A673 (cell line): Measurements from ENCODE around the gene NDUFAF3. TPM values are rescaled to one million over a fixed set of nuclear protein-coding genes. Genes with fewer than 3 reads are reported as not detected.

Experiments used
- BruUV-seq: library from RNA; stranded (reverse); fragments of 400-500 nt; replicated peaks from 2 replicates; lab custom pipeline; 2021; lab: Mats Ljungman, UMichigan
- CTCF ChIA-PET: fragments of 300-600 bp; sonication (Branson Sonifier 250); formaldehyde crosslinking; loops from one replicate; lab custom pipeline; 2022; ENCODE audit warnings: antibody characterized with exemption; lab: Charles Lee
- POLR2A ChIA-PET: fragments of 300-600 bp; sonication (Branson Sonifier 250); formaldehyde crosslinking; loops from one replicate; lab custom pipeline; 2022; ENCODE audit warnings: antibody characterized with exemption; ENCODE audit not compliant: low non-redundant PET; lab: Charles Lee
- DNase-seq: peaks from one replicate; pipeline ENCODE4 v3.0.0-alpha.2; 2015; ENCODE audit warnings: low spot score
- H3K27ac ChIP-seq: fragments of 200-600 bp; sonication (generic); 2 replicates; pipeline ENCODE4 v1.5.1; 2016; ENCODE audit warnings: mixed run types, low read depth, mild to moderate bottlenecking, mixed read lengths, antibody characterized with exemption, low read length; ENCODE audit not compliant: poor library complexity, severe bottlenecking
- H3K27me3 ChIP-seq: fragments of 200-600 bp; sonication (generic); replicated peaks from 2 replicates; pipeline ENCODE4 v1.6.1; 2017; ENCODE audit warnings: mixed run types, low read depth, mild to moderate bottlenecking, mixed read lengths, antibody characterized with exemption, low read length; ENCODE audit not compliant: insufficient read depth, poor library complexity
- H3K36me3 ChIP-seq: fragments of 200-600 bp; sonication (generic); 2 replicates; pipeline ENCODE4 v1.6.1; 2016; ENCODE audit warnings: mixed run types, mild to moderate bottlenecking, mixed read lengths, antibody characterized with exemption, low read length; ENCODE audit not compliant: insufficient read depth, poor library complexity, severe bottlenecking
- H3K4me1 ChIP-seq: fragments of 200-600 bp; sonication (generic); 2 replicates; pipeline ENCODE4 v1.6.1; 2017; ENCODE audit warnings: mixed run types, mild to moderate bottlenecking, mixed read lengths, antibody characterized with exemption, low read length; ENCODE audit not compliant: insufficient read depth, poor library complexity, severe bottlenecking
- H3K4me3 ChIP-seq: fragments of 200-600 bp; sonication (generic); 2 replicates; pipeline ENCODE4 v1.5.1; 2016; ENCODE audit warnings: low read depth, mixed run types, mild to moderate bottlenecking, mixed read lengths, low read length; ENCODE audit not compliant: poor library complexity, severe bottlenecking
- H3K9me3 ChIP-seq: fragments of 200-600 bp; sonication (generic); 2 replicates; pipeline ENCODE4 v1.6.1; 2016; ENCODE audit warnings: mixed run types, low read depth, mild to moderate bottlenecking, mixed read lengths, antibody characterized with exemption, low read length; ENCODE audit not compliant: poor library complexity, severe bottlenecking
- EZH2 ChIP-seq: fragments of 200-600 bp; sonication (generic); IDR thresholded peaks from 2 replicates; pipeline ENCODE4 v1.6.1; 2017; ENCODE audit warnings: borderline replicate concordance, low read depth, mild to moderate bottlenecking, mixed read lengths, antibody characterized with exemption, low read length; ENCODE audit not compliant: poor library complexity, severe bottlenecking
- intact Hi-C: fragments of 100-400 bp; cut with micrococcal nuclease; formaldehyde crosslinking; loops from one replicate; pipeline ENCODE4 v1.10.0; 2022; ENCODE audit not compliant: unreplicated experiment
- total RNA-seq: library from RNA; stranded (reverse); gene quantifications from 2 replicates; pipeline ENCODE4 v1.2.3, GENCODE V29; 2021
- TF ChIP-seq, protein P1 (sequence below): fragments of 300-800, 200-600 bp; sonication (generic); conservative IDR thresholded peaks from 2 replicates; pipeline ENCODE4 v1.5.1; 2017; ENCODE audit warnings: low read depth, mild to moderate bottlenecking, antibody characterized with exemption, low read length, moderate library complexity, mixed read lengths

Gene NDUFAF3
- total RNA-seq, 1 experiment from 2014 or later: 36.6 TPM

DNA sequence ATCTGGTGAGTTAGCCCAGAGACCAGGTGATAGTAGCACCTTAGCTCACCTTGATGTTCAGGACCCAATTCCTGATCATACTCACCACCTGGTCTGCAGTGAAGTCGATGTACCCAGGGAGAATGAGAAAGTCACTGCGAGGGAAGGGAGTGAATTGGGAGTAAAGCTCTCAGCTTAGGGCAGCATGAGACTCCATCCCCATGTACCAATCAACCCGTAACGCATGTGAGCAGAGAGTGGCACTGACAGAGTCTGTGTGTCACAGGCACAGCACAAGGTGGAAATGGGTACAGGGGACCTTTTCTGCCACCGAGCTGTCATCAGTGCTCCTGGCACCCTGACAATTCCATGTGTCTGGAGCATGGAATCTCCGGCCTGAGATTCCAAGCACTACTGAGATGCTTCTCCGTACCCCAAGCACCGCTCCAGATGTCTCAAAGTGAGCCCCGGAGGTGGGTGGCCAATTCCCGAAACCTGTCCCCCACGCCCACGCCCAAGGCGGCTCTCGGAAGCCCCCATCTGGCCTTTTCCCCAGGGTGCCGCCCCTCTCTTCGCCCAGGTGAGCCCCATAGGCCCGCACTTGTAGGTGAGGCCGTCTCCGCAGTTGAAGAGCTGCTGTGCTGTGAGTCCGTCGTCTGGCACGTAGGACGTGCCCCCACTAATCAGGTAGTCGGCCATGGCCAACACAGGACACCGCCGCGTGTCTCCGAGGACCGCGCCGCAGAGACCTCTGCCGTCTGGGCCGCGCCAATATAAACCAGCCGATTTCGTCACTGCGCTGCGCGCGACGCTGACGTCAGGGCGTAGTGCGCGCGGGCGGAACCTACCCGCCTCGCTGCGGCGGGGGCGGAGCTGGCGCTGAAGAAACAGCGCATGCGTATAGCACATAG, 7.0 kb downstream of the NDUFAF3 start, which contains the start of gene IMPDH2:
TSS of gene IMPDH2 (minus strand) at position 726 of the 890 bp plus-strand sequence. CDS start at position 678, 48 bp downstream.
- TF ChIP-seq, protein P1, sequence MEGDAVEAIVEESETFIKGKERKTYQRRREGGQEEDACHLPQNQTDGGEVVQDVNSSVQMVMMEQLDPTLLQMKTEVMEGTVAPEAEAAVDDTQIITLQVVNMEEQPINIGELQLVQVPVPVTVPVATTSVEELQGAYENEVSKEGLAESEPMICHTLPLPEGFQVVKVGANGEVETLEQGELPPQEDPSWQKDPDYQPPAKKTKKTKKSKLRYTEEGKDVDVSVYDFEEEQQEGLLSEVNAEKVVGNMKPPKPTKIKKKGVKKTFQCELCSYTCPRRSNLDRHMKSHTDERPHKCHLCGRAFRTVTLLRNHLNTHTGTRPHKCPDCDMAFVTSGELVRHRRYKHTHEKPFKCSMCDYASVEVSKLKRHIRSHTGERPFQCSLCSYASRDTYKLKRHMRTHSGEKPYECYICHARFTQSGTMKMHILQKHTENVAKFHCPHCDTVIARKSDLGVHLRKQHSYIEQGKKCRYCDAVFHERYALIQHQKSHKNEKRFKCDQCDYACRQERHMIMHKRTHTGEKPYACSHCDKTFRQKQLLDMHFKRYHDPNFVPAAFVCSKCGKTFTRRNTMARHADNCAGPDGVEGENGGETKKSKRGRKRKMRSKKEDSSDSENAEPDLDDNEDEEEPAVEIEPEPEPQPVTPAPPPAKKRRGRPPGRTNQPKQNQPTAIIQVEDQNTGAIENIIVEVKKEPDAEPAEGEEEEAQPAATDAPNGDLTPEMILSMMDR: no peak
- no peak for TF ChIP-seq EZH2

DNA sequence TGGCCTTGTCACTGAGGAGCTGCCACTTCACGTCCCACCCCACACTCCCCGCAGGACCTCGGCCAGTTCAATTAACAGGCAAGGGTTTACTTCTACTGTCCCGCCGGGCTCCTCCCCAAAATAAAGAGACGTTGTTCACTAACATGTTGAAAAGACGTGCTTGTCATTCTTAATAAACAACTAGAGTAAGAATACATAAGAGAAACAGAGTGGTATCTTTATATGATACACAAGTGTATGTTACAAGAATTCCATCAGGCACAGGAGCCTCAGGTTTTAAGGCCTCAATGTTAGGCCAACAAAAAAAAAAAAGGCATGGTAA, 7.6 kb downstream of the NDUFAF3 start:
- Histone ChIP-seq H3K27ac (peak overlapping the region; percentile 88), H3K9me3 (no peaks in the 10 kb centered on the region)

More for the DNA sequence above, 7.0 kb downstream of the NDUFAF3 start, which contains the start of gene IMPDH2:
- peaks cover 36% of the 10 kb centered on the region for H3K36me3 ChIP-seq
- POLR2A ChIA-PET: interaction anchor here (0.5 to 0.6 kb wide), 3 partner anchors 9 to 441 kb away, joined by 3 to 13 read pairs (median 4); partner anchors contain the start of gene DAG1
- H3K27me3 ChIP-seq: no peaks in the 10 kb centered on the region
- TSS peak; percentile 55 for BruUV-seq
- peak; percentile 86 for DNase-seq
- H3K27ac ChIP-seq: peak within 1 kb of the TSS; percentile 88
- H3K4me1 ChIP-seq: peaks cover 6% of the 10 kb centered on the region
- no peaks in the 10 kb centered on the region for H3K9me3 ChIP-seq
- CTCF ChIA-PET: no interaction called here
- intact Hi-C loops: no loop called here
- H3K4me3 ChIP-seq: peak within 1 kb of the TSS; percentile 66

DNA sequence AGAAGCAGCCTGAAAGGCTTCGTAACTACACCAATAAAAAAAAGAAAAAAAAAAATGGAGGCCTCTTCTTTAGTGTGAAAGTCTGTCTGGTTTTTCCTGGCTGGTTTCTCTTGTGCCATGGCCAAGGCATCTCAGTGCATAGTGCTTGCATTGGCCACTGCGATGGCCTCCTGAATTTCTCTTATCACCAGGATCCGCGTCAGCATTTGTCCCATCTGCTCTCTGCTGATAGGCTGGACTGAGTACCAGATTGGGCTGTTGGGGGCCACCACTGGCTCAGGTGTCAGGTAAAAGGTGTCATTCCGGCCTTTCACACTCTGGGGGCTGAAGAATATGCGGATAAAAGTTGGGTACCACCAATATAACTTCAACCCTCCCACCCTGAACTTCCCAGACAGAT, 8.4 kb downstream of the NDUFAF3 start:
- intact Hi-C loops: no loop called here
- H3K4me3 ChIP-seq: no peak overlapping the region
- no TSS peak for BruUV-seq
- H3K9me3 ChIP-seq: no peaks in the 10 kb centered on the region
- H3K36me3 ChIP-seq: peaks cover 26% of the 10 kb centered on the region
- H3K27me3 ChIP-seq: no peaks in the 10 kb centered on the region
- DNase-seq: no peak
- ChIA-PET CTCF (no interaction called here), POLR2A (no interaction called here)
- H3K27ac ChIP-seq: no peak overlapping the region
- peaks cover 6% of the 10 kb centered on the region for H3K4me1 ChIP-seq
- no peak for TF ChIP-seq EZH2
- TF ChIP-seq, protein P1: no peak

More for the DNA sequence above, 7.6 kb downstream of the NDUFAF3 start:
- intact Hi-C loops: no loop called here
- TF ChIP-seq, protein P1: no peak
- no peak for TF ChIP-seq EZH2
- CTCF ChIA-PET: no interaction called here
- H3K4me3 ChIP-seq: peak overlapping the region; percentile 66
- H3K27me3 ChIP-seq: no peaks in the 10 kb centered on the region
- peaks cover 34% of the 10 kb centered on the region for H3K36me3 ChIP-seq
- POLR2A ChIA-PET: interaction anchor here (0.5 to 0.6 kb wide), 2 partner anchors 9 to 441 kb away, joined by 4 to 13 read pairs; partner anchors contain the start of gene DAG1
- H3K4me1 ChIP-seq: peaks cover 6% of the 10 kb centered on the region
- no TSS peak for BruUV-seq
- no peak for DNase-seq
